Measurements from ENCODE around the gene NTN1.

Gene NTN1

GRCh38 chr17:9177212-9177611 is 155.9 kb downstream of the NTN1 start:
- H3K27me3 ChIP-seq (ENCODE audit: control insufficient read depth in 1 of 2, insufficient read depth in 2 of 2, low read length in 2 of 2): no peaks in the 10 kb centered on the region
- no peak overlapping the region for H3K27ac ChIP-seq (ENCODE audit: low read length)
- no peak overlapping the region for H3K9ac ChIP-seq (ENCODE audit: low read length in 2 of 2)
- H3K36me3 ChIP-seq (ENCODE audit: control insufficient read depth in 2 of 2, insufficient read depth in 2 of 2, low read length in 2 of 2): peaks cover 0 to 2% of the 10 kb centered on the region in 2 donors
- peaks cover 24% of the 10 kb centered on the region for H3K4me1 ChIP-seq (ENCODE audit: control insufficient read depth, insufficient read depth, low read length)
- peaks cover 0 to 7% of the 10 kb centered on the region in 2 donors for H3K9me3 ChIP-seq (ENCODE audit: control insufficient read depth in 2 of 2, low read length in 2 of 2)
- H3K4me3 ChIP-seq (ENCODE audit: low read length in 2 of 2): no peak overlapping the region

DNA sequence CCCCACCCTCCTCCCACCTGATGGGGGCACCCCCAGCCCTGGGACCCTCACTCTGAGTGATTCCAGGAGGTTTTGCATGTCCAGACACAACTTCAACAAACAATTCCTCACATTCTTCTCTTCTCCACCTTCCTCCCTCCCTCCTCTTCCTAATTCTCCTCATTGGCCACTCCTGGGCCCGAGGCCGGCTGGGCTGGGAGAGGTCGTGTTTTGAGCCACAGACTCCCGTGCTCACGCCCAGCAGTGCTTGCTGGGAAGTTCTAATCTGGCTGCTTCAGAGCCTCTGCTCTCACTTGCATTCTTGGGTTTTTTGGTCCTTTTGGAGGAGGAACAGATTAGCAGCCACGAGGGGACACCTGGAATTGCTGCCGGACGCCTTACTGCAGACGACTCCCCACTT is 157.0 kb downstream of the NTN1 start:
- Histone ChIP-seq H3K9ac (ENCODE audit: low read length in 2 of 2) (no peak overlapping the region), H3K27me3 (ENCODE audit: control insufficient read depth in 1 of 2, insufficient read depth in 2 of 2, low read length in 2 of 2) (no peaks in the 10 kb centered on the region), H3K4me3 (ENCODE audit: low read length in 2 of 2) (no peak overlapping the region), H3K27ac (ENCODE audit: low read length) (no peak overlapping the region), H3K4me1 (ENCODE audit: control insufficient read depth, insufficient read depth, low read length) (peaks cover 24% of the 10 kb centered on the region), H3K36me3 (ENCODE audit: control insufficient read depth in 2 of 2, insufficient read depth in 2 of 2, low read length in 2 of 2) (peaks cover 0 to 2% of the 10 kb centered on the region in 2 donors), H3K9me3 (ENCODE audit: control insufficient read depth in 2 of 2, low read length in 2 of 2) (peaks cover 0 to 7% of the 10 kb centered on the region in 2 donors)

DNA sequence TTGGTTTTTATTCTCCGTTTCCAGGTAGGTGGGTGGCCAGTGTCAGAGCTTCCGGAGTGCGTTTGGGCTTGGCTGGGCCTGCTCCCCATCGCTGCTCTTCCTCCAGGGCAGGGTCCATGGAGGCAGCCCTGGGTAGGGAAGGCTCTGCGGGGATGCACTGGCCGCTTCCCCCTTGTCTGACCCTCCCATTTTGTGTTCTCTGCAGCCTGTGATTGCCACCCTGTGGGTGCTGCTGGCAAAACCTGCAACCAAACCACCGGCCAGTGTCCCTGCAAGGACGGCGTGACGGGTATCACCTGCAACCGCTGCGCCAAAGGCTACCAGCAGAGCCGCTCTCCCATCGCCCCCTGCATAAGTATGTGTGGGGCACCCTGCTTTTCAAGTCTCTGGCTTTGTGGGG is 158.3 kb downstream of the NTN1 start:
- H3K4me1 ChIP-seq (ENCODE audit: control insufficient read depth, insufficient read depth, low read length): peaks cover 28% of the 10 kb centered on the region
- H3K27ac ChIP-seq (ENCODE audit: low read length): no peak overlapping the region
- H3K36me3 ChIP-seq (ENCODE audit: control insufficient read depth in 2 of 2, insufficient read depth in 2 of 2, low read length in 2 of 2): peaks cover 0 to 2% of the 10 kb centered on the region in 2 donors
- peaks cover 0 to 1% of the 10 kb centered on the region in 2 donors for H3K9me3 ChIP-seq (ENCODE audit: control insufficient read depth in 2 of 2, low read length in 2 of 2)
- no peak overlapping the region for H3K4me3 ChIP-seq (ENCODE audit: low read length in 2 of 2)
- H3K27me3 ChIP-seq (ENCODE audit: control insufficient read depth in 1 of 2, insufficient read depth in 2 of 2, low read length in 2 of 2): no peaks in the 10 kb centered on the region
- no peak overlapping the region for H3K9ac ChIP-seq (ENCODE audit: low read length in 2 of 2)

DNA sequence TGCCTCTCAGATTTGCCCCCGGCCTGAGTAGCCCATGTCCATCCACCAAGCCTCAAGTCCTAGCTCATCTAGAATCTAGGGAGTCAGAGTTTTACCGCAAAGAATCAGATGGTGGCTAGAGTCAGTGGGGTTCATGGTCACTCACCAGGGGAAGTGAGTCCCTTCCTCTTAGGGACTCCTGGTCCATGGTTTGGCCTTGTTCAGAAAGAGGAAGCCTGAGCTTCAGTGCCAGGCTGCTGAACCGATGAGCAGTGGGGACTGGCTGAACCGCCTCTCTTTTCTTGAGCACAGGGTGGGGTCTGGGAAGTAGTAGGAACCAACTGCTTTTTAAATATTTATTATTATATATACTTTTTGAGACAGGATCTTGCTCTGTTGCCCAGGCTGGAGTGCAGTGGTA is 160.3 kb downstream of the NTN1 start:
- peaks cover 0 to 5% of the 10 kb centered on the region in 2 donors for H3K9me3 ChIP-seq (ENCODE audit: control insufficient read depth in 2 of 2, low read length in 2 of 2)
- peaks cover 33% of the 10 kb centered on the region for H3K4me1 ChIP-seq (ENCODE audit: control insufficient read depth, insufficient read depth, low read length)
- H3K9ac ChIP-seq (ENCODE audit: low read length in 2 of 2): no peak overlapping the region
- peaks cover 0 to 2% of the 10 kb centered on the region in 2 donors for H3K36me3 ChIP-seq (ENCODE audit: control insufficient read depth in 2 of 2, insufficient read depth in 2 of 2, low read length in 2 of 2)
- H3K4me3 ChIP-seq (ENCODE audit: low read length in 2 of 2): no peak overlapping the region
- H3K27ac ChIP-seq (ENCODE audit: low read length): no peak overlapping the region
- H3K27me3 ChIP-seq (ENCODE audit: control insufficient read depth in 1 of 2, insufficient read depth in 2 of 2, low read length in 2 of 2): no peaks in the 10 kb centered on the region

GRCh38 chr17:9183306-9183705 is 162.0 kb downstream of the NTN1 start:
- H3K9ac ChIP-seq (ENCODE audit: low read length in 2 of 2): no peak overlapping the region
- H3K36me3 ChIP-seq (ENCODE audit: control insufficient read depth in 2 of 2, insufficient read depth in 2 of 2, low read length in 2 of 2): peaks cover 0 to 2% of the 10 kb centered on the region in 2 donors
- H3K4me1 ChIP-seq (ENCODE audit: control insufficient read depth, insufficient read depth, low read length): peaks cover 28% of the 10 kb centered on the region
- no peak overlapping the region for H3K4me3 ChIP-seq (ENCODE audit: low read length in 2 of 2)
- no peak overlapping the region for H3K27ac ChIP-seq (ENCODE audit: low read length)
- peaks cover 0 to 5% of the 10 kb centered on the region in 2 donors for H3K9me3 ChIP-seq (ENCODE audit: control insufficient read depth in 2 of 2, low read length in 2 of 2)
- no peaks in the 10 kb centered on the region for H3K27me3 ChIP-seq (ENCODE audit: control insufficient read depth in 1 of 2, insufficient read depth in 2 of 2, low read length in 2 of 2)

- Histone ChIP-seq H3K4me1 (ENCODE audit: control insufficient read depth, insufficient read depth, low read length) (peaks cover 23% of the 10 kb centered on the region), H3K9ac (ENCODE audit: low read length in 2 of 2) (peak overlapping the region in 1 of 2 donors; percentile 29), H3K27ac (ENCODE audit: low read length) (peak overlapping the region; percentile 66)
These were observed 163.8 kb downstream of the NTN1 start for GRCh38 chr17:9185142-9185541.

GRCh38 chr17:9185688-9186284 is 164.5 kb downstream of the NTN1 start:
- Histone ChIP-seq H3K4me3 (ENCODE audit: low read length in 2 of 2) (no peak overlapping the region), H3K27ac (ENCODE audit: low read length) (peak overlapping the region; percentile 66), H3K27me3 (ENCODE audit: control insufficient read depth in 1 of 2, insufficient read depth in 2 of 2, low read length in 2 of 2) (no peaks in the 10 kb centered on the region), H3K36me3 (ENCODE audit: control insufficient read depth in 2 of 2, insufficient read depth in 2 of 2, low read length in 2 of 2) (peaks cover 0 to 2% of the 10 kb centered on the region in 2 donors), H3K9me3 (ENCODE audit: control insufficient read depth in 2 of 2, low read length in 2 of 2) (peaks cover 0 to 5% of the 10 kb centered on the region in 2 donors), H3K4me1 (ENCODE audit: control insufficient read depth, insufficient read depth, low read length) (peaks cover 23% of the 10 kb centered on the region), H3K9ac (ENCODE audit: low read length in 2 of 2) (no peak overlapping the region)

More at GRCh38 chr17:9185142-9185541, 163.8 kb downstream of the NTN1 start:
- Histone ChIP-seq H3K4me3 (ENCODE audit: low read length in 2 of 2) (peak overlapping the region in 1 of 2 donors; percentile 29), H3K9me3 (ENCODE audit: control insufficient read depth in 2 of 2, low read length in 2 of 2) (peaks cover 0 to 5% of the 10 kb centered on the region in 2 donors), H3K27me3 (ENCODE audit: control insufficient read depth in 1 of 2, insufficient read depth in 2 of 2, low read length in 2 of 2) (no peaks in the 10 kb centered on the region), H3K36me3 (ENCODE audit: control insufficient read depth in 2 of 2, insufficient read depth in 2 of 2, low read length in 2 of 2) (peaks cover 0 to 2% of the 10 kb centered on the region in 2 donors)

GRCh38 chr17:9187828-9188227 is 166.5 kb downstream of the NTN1 start:
- Histone ChIP-seq H3K9ac (ENCODE audit: low read length in 2 of 2) (no peak overlapping the region), H3K36me3 (ENCODE audit: control insufficient read depth in 2 of 2, insufficient read depth in 2 of 2, low read length in 2 of 2) (no peaks in the 10 kb centered on the region), H3K4me1 (ENCODE audit: control insufficient read depth, insufficient read depth, low read length) (peaks cover 29% of the 10 kb centered on the region), H3K4me3 (ENCODE audit: low read length in 2 of 2) (no peak overlapping the region), H3K27me3 (ENCODE audit: control insufficient read depth in 1 of 2, insufficient read depth in 2 of 2, low read length in 2 of 2) (no peaks in the 10 kb centered on the region), H3K27ac (ENCODE audit: low read length) (no peak overlapping the region), H3K9me3 (ENCODE audit: control insufficient read depth in 2 of 2, low read length in 2 of 2) (peaks cover 0 to 5% of the 10 kb centered on the region in 2 donors)

GRCh38 chr17:9188367-9188766 is 167.1 kb downstream of the NTN1 start:
- no peak overlapping the region for H3K4me3 ChIP-seq (ENCODE audit: low read length in 2 of 2)
- H3K27ac ChIP-seq (ENCODE audit: low read length): no peak overlapping the region
- no peaks in the 10 kb centered on the region for H3K27me3 ChIP-seq (ENCODE audit: control insufficient read depth in 1 of 2, insufficient read depth in 2 of 2, low read length in 2 of 2)
- H3K9me3 ChIP-seq (ENCODE audit: control insufficient read depth in 2 of 2, low read length in 2 of 2): peaks cover 0 to 5% of the 10 kb centered on the region in 2 donors
- H3K4me1 ChIP-seq (ENCODE audit: control insufficient read depth, insufficient read depth, low read length): peaks cover 29% of the 10 kb centered on the region
- H3K9ac ChIP-seq (ENCODE audit: low read length in 2 of 2): no peak overlapping the region
- no peaks in the 10 kb centered on the region for H3K36me3 ChIP-seq (ENCODE audit: control insufficient read depth in 2 of 2, insufficient read depth in 2 of 2, low read length in 2 of 2)

- no peak overlapping the region for H3K9ac ChIP-seq (ENCODE audit: low read length in 2 of 2)
- H3K4me1 ChIP-seq (ENCODE audit: control insufficient read depth, insufficient read depth, low read length): peaks cover 19% of the 10 kb centered on the region
- no peaks in the 10 kb centered on the region for H3K36me3 ChIP-seq (ENCODE audit: control insufficient read depth in 2 of 2, insufficient read depth in 2 of 2, low read length in 2 of 2)
- H3K9me3 ChIP-seq (ENCODE audit: control insufficient read depth in 2 of 2, low read length in 2 of 2): peaks cover 0 to 5% of the 10 kb centered on the region in 2 donors
- H3K4me3 ChIP-seq (ENCODE audit: low read length in 2 of 2): no peak overlapping the region
- no peak overlapping the region for H3K27ac ChIP-seq (ENCODE audit: low read length)
- H3K27me3 ChIP-seq (ENCODE audit: control insufficient read depth in 1 of 2, insufficient read depth in 2 of 2, low read length in 2 of 2): no peaks in the 10 kb centered on the region
These were observed 168.6 kb downstream of the NTN1 start for GRCh38 chr17:9189870-9190269.

DNA sequence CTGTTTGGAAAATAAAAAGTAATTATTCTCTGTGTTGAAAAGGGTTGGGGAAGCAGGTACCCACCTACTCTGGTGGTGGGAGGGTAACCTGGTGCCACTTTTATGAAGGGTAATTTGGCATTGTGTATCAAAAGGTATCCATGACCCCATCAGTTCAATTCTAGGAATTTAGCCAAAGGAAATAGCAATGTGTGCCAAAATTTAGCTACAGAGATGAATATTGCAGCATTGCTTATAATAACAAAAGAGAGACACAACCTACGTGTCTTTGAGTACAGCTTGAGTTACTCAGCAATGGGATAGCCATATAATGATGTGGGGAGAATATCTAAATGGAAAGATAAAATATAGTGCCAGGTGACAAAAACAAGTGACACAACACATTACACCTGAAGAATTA is 170.7 kb downstream of the NTN1 start:
- Histone ChIP-seq H3K27me3 (ENCODE audit: control insufficient read depth in 1 of 2, insufficient read depth in 2 of 2, low read length in 2 of 2) (no peaks in the 10 kb centered on the region), H3K9me3 (ENCODE audit: control insufficient read depth in 2 of 2, low read length in 2 of 2) (no peaks in the 10 kb centered on the region), H3K4me1 (ENCODE audit: control insufficient read depth, insufficient read depth, low read length) (peaks cover 6% of the 10 kb centered on the region), H3K36me3 (ENCODE audit: control insufficient read depth in 2 of 2, insufficient read depth in 2 of 2, low read length in 2 of 2) (no peaks in the 10 kb centered on the region), H3K9ac (ENCODE audit: low read length in 2 of 2) (no peak overlapping the region), H3K27ac (ENCODE audit: low read length) (no peak overlapping the region), H3K4me3 (ENCODE audit: low read length in 2 of 2) (no peak overlapping the region)

Measured in stomach smooth muscle (tissue), 2 donors.